GM21526 (cell line): Measurements from ENCODE around the gene GCFC2.
"Not testable (repeated sequence)": the region's sequence is repeated elsewhere in the genome, so short reads cannot be mapped to it uniquely, and the experiment has no call there.

Experiments used
- ATAC-seq: cut with Tn5 transposase; IDR thresholded peaks from one replicate; pipeline ENCODE4 v1.9.1; 2021; ENCODE audit warnings: moderate library complexity; ENCODE audit not compliant: unreplicated experiment, low FRiP score

The GCFC2 gene

DNA sequence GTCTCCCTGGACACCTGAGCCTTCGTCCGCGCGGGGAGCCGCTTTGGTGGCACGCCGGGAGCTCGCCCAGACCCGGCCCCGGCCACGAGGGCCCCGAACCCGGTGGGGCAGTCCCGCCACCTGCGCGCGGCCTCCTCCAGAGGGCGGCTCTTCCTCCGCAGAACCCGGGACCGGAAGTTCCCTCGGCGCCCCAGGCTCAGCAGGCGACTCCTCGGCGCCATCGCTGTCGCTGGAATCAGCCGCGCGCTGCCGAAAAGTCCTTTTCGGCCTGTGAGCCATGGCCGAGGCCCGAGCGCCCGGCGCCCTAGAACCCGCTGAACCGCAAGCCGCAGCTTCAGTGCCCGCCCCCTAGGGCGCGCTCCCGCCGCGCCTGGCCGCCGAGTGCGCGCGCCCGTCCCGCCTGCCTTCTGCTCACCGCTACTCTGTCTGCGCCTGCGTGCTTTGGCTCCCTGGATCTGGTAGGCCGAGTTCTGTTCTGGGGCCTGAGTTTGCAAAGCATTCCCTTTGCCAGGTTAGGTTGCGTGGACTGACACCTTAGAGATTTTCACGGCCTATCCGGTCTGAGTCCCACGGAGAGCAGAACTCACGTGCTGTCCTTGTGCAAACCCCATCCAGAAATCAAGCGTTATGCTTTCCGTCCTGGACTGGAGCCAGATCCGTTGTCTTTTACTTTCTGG, at the start of gene GCFC2:
TSS of gene GCFC2 (minus strand) at position 339 of the 677 bp plus-strand sequence. CDS start at position 279, 60 bp downstream.
- ATAC-seq = peak; percentile 92

DNA sequence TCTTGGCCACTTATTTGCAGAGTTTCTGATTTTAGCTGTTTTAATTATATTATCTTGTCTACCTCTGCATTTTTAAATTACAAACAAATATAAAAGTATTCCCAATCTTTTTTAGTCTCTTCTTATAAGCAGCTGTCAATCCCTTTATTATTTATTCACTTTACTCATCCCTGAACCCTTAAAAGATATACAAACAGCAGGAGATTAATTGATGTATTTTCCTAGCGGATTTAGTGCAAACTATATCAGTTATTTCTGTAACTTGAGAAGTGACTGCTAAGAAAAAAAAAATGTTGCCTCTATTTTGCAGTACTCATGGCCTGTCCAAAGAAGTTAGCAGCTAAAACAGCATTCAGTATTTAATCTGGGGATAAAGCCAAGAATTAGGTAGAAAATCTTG, 42.1 kb upstream of the GCFC2 start:
- ATAC-seq = no peak

DNA sequence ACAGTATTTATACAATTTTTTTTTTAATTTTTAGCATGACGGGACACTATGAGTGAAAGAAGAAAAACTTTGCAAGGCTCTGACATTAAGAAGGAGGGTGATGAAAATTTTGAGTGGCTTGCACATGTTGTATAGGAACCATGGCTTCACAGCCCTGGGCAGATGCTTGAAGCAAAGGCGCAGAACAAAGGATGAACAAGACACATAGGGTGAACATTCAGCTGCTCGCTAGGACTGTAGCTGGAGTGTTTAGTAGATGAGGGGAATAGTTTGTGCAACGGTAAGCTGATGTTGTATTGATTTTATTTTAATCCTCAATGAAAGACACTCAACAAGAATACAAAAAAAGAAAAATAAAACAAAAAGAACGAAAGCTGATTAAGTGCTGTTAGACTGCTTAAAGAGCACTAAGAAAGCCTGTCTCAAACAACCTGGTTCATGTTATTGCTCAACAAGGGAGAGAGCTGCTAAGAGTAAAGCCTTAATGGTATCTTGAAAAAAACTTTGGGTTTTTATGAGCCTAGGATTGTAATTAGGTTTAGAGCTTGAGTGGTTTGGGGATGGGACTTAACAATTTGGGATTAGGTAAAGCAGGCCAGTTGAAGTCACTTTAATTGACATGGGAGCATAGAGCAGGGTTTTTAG, 41.2 kb upstream of the GCFC2 start:
- ATAC-seq = no peak

DNA sequence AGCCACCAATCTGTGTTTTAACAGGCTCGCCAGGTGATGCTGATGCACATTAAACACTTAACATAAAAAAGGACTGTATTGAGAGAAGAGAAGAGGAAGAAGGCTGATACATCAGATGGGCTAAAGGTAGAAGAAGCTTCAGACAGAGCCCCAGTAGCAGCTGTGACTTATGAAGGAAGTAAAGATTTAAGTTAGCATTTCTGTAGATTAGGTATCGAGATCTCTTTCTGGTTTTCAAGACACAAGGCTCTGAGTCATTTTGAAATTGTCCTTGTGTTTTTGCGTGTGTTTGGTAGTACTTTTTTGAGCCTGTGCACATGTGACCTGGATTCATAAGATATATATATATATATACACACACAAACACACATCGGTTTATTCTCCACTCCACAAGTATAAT, 40.6 kb upstream of the GCFC2 start:
- ATAC-seq = peak; percentile 89

DNA sequence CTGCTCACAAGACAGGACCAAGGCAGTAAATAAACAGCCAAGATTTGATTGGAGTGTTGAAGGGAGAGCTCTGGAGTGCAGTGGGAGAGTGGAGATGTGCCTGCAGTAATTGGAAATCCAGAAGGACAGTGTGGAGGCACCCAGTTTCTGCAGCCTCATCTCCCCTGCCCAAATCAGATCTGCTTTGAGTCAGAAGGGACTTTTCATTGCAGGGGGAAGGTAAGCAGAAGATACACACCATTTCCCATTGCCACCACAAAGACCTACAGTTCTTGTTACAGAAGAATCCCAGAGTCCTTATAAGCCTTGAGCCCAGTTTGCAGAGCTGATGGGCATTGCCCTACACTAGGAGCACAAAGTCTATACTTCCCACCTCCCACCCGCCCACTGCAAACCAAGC, 27.2 kb upstream of the GCFC2 start:
- no peak for ATAC-seq

DNA sequence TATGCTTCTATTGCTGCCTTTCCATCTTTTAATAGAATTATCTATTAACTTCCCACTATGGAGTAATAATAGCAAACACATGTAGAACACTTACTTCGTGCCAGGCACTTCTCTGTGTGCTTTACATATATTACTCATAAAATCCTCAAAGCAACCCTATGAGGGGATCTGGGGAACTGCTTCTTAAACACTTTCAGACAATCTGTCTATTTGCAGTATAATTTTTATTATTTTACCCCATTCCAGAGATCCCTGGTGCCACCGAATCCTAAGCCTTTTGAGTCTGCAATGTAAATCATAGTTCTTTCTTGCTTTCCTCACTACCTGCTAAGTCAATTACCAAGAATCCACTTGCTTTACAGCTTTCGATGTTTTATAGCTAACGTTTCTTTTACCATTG, 25.6 kb upstream of the GCFC2 start:
- no peak for ATAC-seq

DNA sequence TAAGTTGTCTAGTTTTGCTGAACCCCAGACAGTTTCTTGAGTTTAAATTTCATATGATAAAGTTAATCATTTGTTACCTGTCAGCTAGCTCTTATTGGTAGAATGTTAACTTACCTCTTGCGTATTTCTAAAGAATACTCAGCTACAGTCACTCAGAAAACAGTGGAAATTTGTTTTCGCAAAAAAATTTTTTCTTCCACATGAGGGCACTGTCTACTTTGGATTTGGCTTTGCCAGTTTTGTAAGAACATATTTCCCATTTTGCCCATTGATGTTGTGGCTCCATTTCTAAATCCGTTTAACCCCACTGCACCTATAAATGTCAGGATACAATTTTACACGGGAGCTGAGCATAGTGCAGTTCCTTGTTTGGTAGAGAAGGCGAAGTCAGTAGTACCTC, 19.1 kb upstream of the GCFC2 start:
- no peak for ATAC-seq

DNA sequence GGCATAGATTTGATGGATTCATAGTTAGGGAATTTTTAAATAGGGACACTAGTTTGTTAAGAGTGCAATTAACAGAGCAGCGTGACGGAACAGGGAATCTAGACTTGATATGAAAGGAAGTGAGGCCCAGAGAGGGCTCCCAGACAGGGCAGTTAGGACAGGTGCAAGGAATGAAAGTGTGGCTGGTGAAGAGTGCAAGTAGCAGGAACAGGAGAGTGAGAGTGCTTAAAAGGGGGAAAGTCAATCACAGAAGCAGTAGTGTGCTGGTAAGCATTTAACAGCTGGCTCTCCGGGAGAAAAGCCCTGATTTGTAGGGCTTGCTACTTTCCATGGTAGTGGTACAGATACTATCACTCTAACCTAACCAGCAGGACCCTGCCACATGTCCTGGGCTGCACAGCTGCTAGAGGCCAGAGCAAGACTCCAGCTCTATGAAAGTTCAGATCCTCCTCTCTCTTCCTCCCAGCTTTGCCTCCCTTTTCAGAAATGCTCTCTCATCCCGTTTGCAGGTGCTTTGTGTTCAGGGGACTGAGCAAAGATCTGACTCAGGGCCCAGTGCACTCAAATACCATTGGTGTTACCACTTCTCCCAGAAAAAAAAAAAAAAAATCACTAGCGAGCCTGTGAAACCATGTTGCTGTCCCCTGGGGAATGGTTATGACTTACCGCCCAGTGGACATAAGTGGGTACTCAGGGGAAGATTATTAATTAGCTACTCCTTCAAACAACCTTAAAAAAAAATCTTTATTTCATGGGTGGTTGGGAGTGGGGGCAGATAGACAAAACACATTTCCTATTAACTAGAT, 18.1 kb upstream of the GCFC2 start:
- ATAC-seq = no peak

DNA sequence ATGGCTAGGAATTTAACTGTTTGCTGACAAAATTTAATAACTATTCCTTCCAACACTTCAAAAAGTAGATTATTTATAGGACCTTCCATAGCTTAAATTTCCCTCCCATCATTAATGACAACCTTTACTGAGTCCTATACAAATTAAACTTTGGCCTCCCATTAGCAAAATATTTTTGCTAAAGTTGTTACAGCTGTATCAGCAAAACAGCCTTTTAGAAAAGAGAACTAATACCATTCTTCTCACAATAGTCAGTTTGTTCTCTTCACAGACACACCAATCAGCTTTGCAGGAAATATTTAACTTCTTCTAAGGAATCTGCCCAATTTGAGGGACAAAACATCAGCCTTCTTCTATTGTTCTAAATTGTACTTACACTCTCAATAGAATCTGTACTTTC, 12.0 kb upstream of the GCFC2 start:
- ATAC-seq = no peak

DNA sequence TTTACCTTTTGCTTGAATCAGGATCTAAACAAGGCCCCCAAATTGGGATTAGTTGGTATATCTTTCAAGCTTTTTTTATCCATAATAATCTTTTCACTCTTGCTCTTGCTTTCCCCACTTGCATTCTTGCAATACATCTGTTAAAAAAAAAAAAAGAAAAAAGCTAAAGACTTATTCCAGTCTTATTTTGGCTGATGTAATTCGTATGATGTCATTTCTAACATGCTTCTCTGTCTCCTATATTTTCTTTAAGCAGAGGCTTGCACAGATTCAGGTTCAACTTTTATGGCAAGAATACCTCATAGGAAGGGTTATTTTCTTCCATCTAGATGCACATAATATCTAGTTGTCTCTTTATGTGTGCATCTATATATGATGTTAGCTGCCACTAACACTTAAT, 9.8 kb upstream of the GCFC2 start:
- no peak for ATAC-seq

DNA sequence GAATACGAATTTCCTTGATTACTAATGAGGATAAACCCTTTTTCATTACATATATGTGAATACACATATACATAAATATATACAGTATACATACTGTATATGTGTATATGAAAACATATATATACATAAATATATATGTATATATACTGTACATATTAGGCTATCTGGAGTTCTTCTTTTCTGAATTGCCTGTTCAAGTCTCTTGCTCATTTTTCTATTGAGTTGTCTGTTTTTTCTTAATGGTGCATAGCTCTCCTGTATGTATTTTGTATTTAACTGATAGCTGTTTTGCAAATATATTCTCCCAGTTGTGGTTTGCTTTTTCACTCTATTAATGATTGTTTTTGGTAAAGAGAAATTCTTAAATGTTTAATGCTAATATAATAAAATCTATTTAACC, 8.9 kb upstream of the GCFC2 start:
- ATAC-seq = no peak

DNA sequence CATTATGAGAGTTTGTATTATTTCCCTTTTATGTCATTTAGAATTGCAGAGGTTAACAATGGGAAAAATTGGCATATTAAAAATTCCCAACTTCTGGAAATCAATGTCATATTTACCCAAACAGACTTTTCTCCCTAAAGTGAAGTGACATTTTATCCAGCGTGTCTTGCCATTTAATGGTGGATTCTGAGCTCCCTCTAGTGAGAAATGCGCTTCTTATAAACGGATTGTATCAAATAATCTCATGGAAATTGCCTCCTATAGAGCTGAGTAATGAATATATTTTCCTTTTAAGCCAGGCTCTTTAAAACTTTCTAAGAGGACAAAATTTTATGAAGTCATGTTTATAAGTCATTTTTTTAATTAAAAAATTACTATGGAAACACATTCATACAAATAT, 5.7 kb upstream of the GCFC2 start:
- no peak for ATAC-seq

DNA sequence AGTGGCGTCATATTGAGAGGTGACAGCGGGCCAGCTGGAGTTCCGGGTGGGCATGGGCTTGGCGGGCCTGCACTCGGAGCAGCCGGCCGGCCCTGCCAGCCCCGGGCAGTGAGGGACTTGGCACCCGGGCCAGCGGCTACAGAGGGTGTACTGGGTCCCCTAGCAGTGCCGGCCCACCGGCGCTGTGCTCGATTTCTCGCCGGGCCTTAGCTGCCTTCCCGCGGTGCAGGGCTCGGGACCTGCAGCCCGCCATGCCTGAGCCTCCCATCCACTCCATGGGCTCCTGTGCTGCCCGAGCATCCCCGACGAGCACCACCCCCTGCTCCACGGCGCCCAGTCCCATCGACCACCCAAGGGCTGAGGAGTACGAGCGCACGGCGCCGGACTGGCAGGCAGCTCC, 875 bp upstream of the GCFC2 start:
- ATAC-seq = not testable (repeated sequence)

DNA sequence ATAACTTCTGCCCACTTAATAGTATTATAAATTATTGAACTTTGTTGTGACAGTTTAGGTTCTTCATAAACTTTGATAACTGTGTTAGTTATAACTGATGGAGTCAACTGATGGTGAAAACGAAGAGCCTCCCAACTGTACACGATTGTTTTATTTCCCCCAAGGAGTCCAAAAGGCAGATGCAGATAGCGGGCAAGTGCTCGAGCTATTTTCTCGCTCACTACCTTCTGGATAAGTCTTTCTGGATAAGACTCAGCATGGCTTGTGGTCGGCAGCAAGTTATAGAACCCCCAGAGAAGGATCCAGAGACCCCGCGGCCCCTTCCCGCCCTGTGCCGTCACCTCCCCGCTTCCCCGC, 517 bp downstream of the GCFC2 start:
- ATAC-seq = peak; percentile 36

DNA sequence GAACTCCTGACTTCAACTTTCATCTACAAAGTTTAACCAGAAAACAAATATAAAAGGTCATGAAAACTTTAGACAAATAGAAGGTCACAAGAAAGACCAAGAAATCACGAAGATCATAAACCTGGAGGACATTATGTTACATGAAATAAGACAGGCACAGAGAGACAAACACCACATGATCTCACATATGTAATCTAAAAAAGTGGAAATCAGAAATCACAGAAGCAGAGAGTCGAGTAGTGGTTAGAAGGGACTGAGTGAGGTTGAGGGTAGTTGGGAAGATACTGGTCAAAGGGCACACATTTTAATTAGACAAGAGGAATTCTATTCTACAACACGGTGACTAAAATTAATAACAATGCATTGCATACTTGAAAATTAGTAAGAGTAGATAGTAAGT, 1.4 kb downstream of the GCFC2 start:
- ATAC-seq = no peak

DNA sequence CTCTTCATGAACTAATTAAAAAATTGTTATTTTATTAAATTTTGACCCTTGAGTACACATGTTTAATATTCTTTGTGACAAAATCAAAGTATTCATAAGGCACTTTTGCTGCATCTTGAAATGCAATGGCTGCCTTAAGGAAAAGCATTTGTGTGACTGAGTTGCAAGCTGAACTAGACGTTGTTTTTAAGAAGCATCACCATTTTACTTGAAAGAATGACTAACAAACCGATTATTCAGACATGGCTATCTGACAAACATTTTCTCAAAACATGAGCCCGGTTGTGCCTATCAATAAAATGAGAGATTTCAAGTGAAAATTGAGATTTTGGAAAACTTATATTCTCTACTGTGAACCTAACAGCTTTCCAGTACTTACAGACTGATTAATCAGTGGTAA, 2.8 kb downstream of the GCFC2 start:
- no peak for ATAC-seq

DNA sequence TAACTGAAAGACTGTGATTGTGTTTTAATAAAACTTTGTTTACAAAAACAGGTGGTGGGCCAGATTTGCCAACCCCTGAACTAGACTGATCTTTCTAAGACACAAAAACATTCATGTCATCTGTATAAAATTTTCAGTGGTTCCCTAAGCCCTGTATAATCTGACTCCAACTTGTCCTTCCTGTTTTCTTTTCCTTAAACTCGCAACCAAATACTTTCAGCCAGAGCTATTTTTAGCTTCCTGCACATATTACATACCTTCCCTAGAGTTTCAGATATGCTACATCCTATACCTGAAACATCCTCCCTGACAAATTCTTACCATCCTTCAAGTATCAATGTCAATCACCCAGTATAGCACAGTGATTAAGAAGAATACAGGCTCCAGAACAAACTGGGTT, 4.8 kb downstream of the GCFC2 start:
- no peak for ATAC-seq

DNA sequence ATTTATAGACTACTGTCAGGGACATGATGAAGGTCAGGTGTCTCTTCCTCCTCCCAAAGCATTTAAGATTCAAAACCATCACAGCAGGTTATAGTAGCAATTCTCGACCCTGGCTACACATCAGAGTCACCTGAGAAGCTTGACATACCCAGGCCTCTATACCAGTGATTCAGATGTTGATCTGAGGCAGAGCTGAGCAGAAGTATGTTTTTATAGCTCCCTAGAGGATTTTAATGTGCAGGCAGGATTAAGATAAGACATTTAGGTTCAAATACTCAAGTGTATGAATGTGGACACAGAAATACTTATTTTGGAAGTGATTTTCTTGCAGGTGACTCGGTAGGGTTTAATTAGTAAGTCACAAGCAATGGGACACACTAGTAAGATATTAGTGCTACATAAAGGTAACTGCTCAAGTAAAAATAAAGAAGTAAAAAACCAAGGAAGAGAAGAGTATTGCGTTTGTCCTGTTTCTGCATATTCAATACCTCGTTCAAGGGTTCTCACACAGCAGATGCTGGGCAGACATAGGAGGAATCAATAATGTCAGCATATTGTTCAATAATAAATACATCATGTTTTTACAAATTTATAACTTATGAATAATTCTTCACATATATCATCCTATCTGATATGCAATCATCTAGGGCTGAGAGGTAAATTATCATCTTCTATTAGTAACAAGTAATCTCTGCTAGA, 7.0 kb downstream of the GCFC2 start:
- no peak for ATAC-seq

DNA sequence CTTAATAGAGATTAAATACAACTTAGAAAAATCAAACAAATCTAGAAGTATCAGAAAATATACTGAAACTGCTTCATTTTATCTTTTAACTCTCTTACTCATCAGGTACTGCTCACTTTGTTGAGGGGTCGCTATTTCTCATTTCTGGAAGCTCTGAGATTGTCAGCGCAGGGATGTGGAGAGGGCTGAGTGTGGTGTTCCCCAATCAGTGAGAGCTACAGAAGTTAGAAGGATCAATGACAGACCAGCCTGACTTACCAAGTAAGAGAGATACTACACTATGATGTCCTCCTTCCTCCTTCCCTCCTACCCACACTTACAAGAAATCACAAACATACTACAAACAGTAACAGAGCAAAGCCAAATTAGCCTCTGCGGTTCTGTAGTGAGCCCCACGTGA, 8.1 kb downstream of the GCFC2 start:
- ATAC-seq = no peak

DNA sequence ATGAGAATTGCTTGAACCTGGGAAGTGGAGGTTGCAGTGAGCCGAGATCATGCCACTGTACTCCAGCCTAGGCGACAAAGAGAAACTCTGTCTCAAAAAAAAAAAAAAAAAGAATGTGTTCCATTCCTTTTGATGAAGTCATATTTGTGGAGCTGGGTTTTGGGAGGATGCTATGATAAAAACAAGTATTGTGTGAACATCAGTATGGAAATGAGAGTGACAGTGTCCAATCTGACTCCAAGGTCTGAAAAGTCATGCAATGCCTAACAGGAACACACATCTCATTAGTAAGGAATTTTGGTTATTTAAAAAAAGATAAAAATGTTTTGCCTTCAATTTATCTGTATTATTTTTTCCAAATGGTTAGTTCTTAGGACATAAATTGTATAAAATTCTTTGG, 11.8 kb downstream of the GCFC2 start:
- no peak for ATAC-seq

DNA sequence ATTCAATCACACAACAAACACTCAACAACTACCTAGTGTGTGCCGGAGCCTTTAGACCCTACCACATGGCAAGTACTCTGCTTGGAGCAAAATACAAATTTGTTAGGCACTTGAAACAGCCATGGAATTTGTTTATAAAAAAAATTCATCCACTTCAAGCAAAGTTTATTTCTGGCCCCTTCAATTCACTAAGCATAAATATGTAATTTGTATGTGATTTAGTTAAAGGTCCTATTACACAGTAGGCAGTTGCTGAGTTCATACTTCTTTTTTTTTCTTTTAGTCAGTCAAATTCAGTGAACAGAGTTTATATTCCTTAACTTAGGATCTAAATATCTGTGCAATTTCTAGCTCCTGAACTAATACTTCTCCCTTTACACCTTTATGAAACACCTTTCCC, 22.5 kb downstream of the GCFC2 start:
- ATAC-seq = no peak
